PC-9 (cell line): ENCODE measurements around the gene ADAM19. TPM values are rescaled to one million over a fixed set of nuclear protein-coding genes. Genes with fewer than 3 reads are reported as not detected.

Experiments
- BruUV-seq: library from RNA; stranded (reverse); fragments of 400-500 nt; replicated peaks from 2 replicates; lab custom pipeline; 2021; lab: Mats Ljungman, UMichigan
- CTCF ChIA-PET: fragments of 300-600 bp; sonication (Branson Sonifier 250); formaldehyde crosslinking; loops from one replicate; lab custom pipeline; 2022; ENCODE audit warnings: antibody characterized with exemption; lab: Charles Lee
- POLR2A ChIA-PET: fragments of 300-600 bp; sonication (Branson Sonifier 250); formaldehyde crosslinking; loops from one replicate; lab custom pipeline; 2022; ENCODE audit warnings: antibody characterized with exemption; ENCODE audit not compliant: unreplicated experiment; lab: Charles Lee
- DNase-seq, 2 experiments: peaks; one replicate each; pipeline versions ENCODE4 v3.0.0 to v3.0.0-alpha.2; 2015 to 2022; ENCODE audit warnings: mixed read lengths in 1 of 2
- H2AFZ ChIP-seq: fragments of 200-600 bp; sonication (generic); 2 replicates; pipeline ENCODE4 v1.8.1; 2017; ENCODE audit warnings: antibody characterized with exemption
- H3F3A ChIP-seq: fragments of 200-600 bp; sonication (generic); 2 replicates; pipeline ENCODE4 v1.8.1; 2017; ENCODE audit warnings: antibody characterized with exemption, mild to moderate bottlenecking, low read depth; ENCODE audit not compliant: insufficient read depth
- H3K27ac ChIP-seq: fragments of 200-600 bp; sonication (generic); 2 replicates; pipeline ENCODE4 v1.6.1; 2016; ENCODE audit warnings: mixed run types
- H3K27me3 ChIP-seq: fragments of 200-600 bp; sonication (generic); 2 replicates; pipeline ENCODE4 v1.6.1; 2016; ENCODE audit warnings: low read depth, mixed run types; ENCODE audit not compliant: insufficient read depth
- H3K36me3 ChIP-seq: fragments of 200-600 bp; sonication (generic); 2 replicates; pipeline ENCODE4 v1.6.1; 2016; ENCODE audit warnings: low read depth, mixed run types
- H3K4me1 ChIP-seq: fragments of 200-600 bp; sonication (generic); replicated peaks from 2 replicates; pipeline ENCODE4 v1.6.1; 2016; ENCODE audit warnings: mixed run types; ENCODE audit not compliant: insufficient read depth
- H3K4me2 ChIP-seq: fragments of 200-600 bp; sonication (generic); 2 replicates; pipeline ENCODE4 v1.6.1; 2017; ENCODE audit warnings: mixed run types
- H3K4me3 ChIP-seq: fragments of 200-600 bp; sonication (generic); 2 replicates; pipeline ENCODE4 v1.6.1; 2016; ENCODE audit warnings: mixed run types
- H3K79me2 ChIP-seq: fragments of 200-600 bp; sonication (generic); 2 replicates; pipeline ENCODE4 v1.6.1; 2017; ENCODE audit warnings: low read depth, mixed run types
- H3K9me2 ChIP-seq: fragments of 200-600 bp; sonication (generic); 2 replicates; pipeline ENCODE4 v1.8.1; 2017; ENCODE audit warnings: mild to moderate bottlenecking; ENCODE audit not compliant: insufficient read depth
- H3K9me3 ChIP-seq: fragments of 200-600 bp; sonication (generic); 2 replicates; pipeline ENCODE4 v1.8.1; 2016; ENCODE audit warnings: low read depth; ENCODE audit not compliant: insufficient read depth
- H4K20me1 ChIP-seq: fragments of 200-600 bp; sonication (generic); 2 replicates; pipeline ENCODE4 v1.8.1; 2017; ENCODE audit not compliant: insufficient read depth
- CTCF ChIP-seq: fragments of 200-600 bp; sonication (generic); conservative IDR thresholded peaks from 2 replicates; pipeline ENCODE4 v1.6.1; 2017; ENCODE audit warnings: mixed run types, antibody characterized with exemption, mild to moderate bottlenecking, moderate library complexity
- EZH2 ChIP-seq: fragments of 200-600 bp; sonication (generic); IDR thresholded peaks from 2 replicates; pipeline ENCODE4 v1.8.0; 2017; ENCODE audit warnings: antibody characterized with exemption, low read depth
- intact Hi-C: fragments of 100-400 bp; cut with micrococcal nuclease; formaldehyde crosslinking; loops from one replicate; pipeline ENCODE4 v1.10.0; 2022; ENCODE audit not compliant: unreplicated experiment
- total RNA-seq: library from RNA; stranded (reverse); gene quantifications from 2 replicates; pipeline ENCODE4 v1.2.3, GENCODE V29; 2021

ADAM19 gene
- total RNA-seq, 1 experiment from 2014 or later = 7.6 TPM

GRCh38 chr5:157478726-157479125, 96.8 kb downstream of the ADAM19 start:
- DNase-seq = no peak
- no peak overlapping the region for H3K4me2 ChIP-seq
- peaks cover 26% of the 10 kb centered on the region for H3K4me1 ChIP-seq
- peaks cover 22% of the 10 kb centered on the region; the same call in 1 of the 2 replicates for H3F3A ChIP-seq
- no peaks in the 10 kb centered on the region for H3K27me3 ChIP-seq
- ChIA-PET POLR2A (no interaction called here), CTCF (interaction anchor here (0.6 kb wide), 1 partner anchor 63 kb away, joined by 3 read pairs; no protein-coding TSS in a partner anchor)
- H3K9me3 ChIP-seq = no peaks in the 10 kb centered on the region
- intact Hi-C loops = loop anchor here (5.0 to 10.0 kb wide), 2 partner anchors 264 to 334 kb away; partner anchors contain the start of genes LSM11 and MED7
- H3K36me3 ChIP-seq = 0 out of 2 replicates have a peak, but pooled peaks cover 2% of the 10 kb centered on the region
- BruUV-seq = no TSS peak
- H4K20me1 ChIP-seq = no peaks in the 10 kb centered on the region
- H3K9me2 ChIP-seq = no peaks in the 10 kb centered on the region
- H3K27ac ChIP-seq = peak overlapping the region; percentile 50; the same call in 1 of the 2 replicates
- no peak overlapping the region for H3K4me3 ChIP-seq
- TF ChIP-seq CTCF (no peak), EZH2 (no peak)
- no peak overlapping the region for H2AFZ ChIP-seq
- H3K79me2 ChIP-seq = no peaks in the 10 kb centered on the region

- Histone ChIP-seq H3K4me3 (no peak overlapping the region), H3K4me2 (no peak overlapping the region), H3K9me2 (no peaks in the 10 kb centered on the region), H3K27ac (no peak overlapping the region), H2AFZ (no peak overlapping the region), H3F3A (peaks cover 22% of the 10 kb centered on the region; the same call in 1 of the 2 replicates), H3K9me3 (no peaks in the 10 kb centered on the region), H3K4me1 (peaks cover 26% of the 10 kb centered on the region), H4K20me1 (no peaks in the 10 kb centered on the region), H3K79me2 (no peaks in the 10 kb centered on the region), H3K27me3 (no peaks in the 10 kb centered on the region), H3K36me3 (no peaks in the 10 kb centered on the region)
- CTCF ChIA-PET = interaction anchor here (0.7 kb wide), 1 partner anchor 193 kb away, joined by 22 read pairs; no protein-coding TSS in a partner anchor
- DNase-seq = no peak
- no TSS peak for BruUV-seq
- POLR2A ChIA-PET = no interaction called here
- intact Hi-C loops = loop anchor here (1.0 to 10.0 kb wide), 8 partner anchors 45 to 333 kb away; partner anchors contain the start of genes LSM11 and MED7
- TF ChIP-seq EZH2 = no peak
These were observed 97.6 kb downstream of the ADAM19 start for GRCh38 chr5:157477814-157478494.

GRCh38 chr5:157476702-157477408, 98.7 kb downstream of the ADAM19 start:
- Histone ChIP-seq H3K9me3 (no peaks in the 10 kb centered on the region), H3K9me2 (no peaks in the 10 kb centered on the region), H3K27me3 (no peaks in the 10 kb centered on the region), H3K27ac (no peak overlapping the region), H3K79me2 (no peaks in the 10 kb centered on the region), H3K36me3 (no peaks in the 10 kb centered on the region), H3F3A (peaks cover 22% of the 10 kb centered on the region; the same call in 1 of the 2 replicates), H3K4me3 (no peak overlapping the region), H2AFZ (no peak overlapping the region), H3K4me1 (peaks cover 26% of the 10 kb centered on the region), H4K20me1 (no peaks in the 10 kb centered on the region), H3K4me2 (no peak overlapping the region)
- intact Hi-C loops = loop anchor here (1.0 to 10.0 kb wide), 8 partner anchors 44 to 332 kb away; partner anchors contain the start of genes LSM11 and MED7
- POLR2A ChIA-PET = no interaction called here
- BruUV-seq = no TSS peak
- TF ChIP-seq EZH2 (no peak), CTCF (peak; percentile 89)
- peak; percentile 47 to 50 for DNase-seq
- CTCF ChIA-PET = interaction anchor here (0.5 to 0.8 kb wide), 3 partner anchors 132 to 278 kb away, joined by 3 to 14 read pairs (median 4); no protein-coding TSS in a partner anchor
